HepG2 (cell line): ENCODE measurements around the gene ATF3. TPM values are rescaled to one million over a fixed set of nuclear protein-coding genes. Genes with fewer than 3 reads are reported as not detected.

ENCODE experiments used
- ATAC-seq: fragments of 200-7000 bp; cut with Tn5 transposase; 3 replicates; pipeline ENCODE4 v1.9.1; 2020; ENCODE audit warnings: mild to moderate bottlenecking, moderate library complexity
- BruUV-seq: library from RNA; stranded (reverse); fragments of 400-500 nt; replicated peaks from 2 replicates; lab custom pipeline; 2021; lab: Mats Ljungman, UMichigan
- CTCF ChIA-PET: fragments of 300-600 bp; formaldehyde crosslinking; extraction: SDS; loops from one replicate; lab custom pipeline; 2021; ENCODE audit warnings: low total read pairs, inconsistent platforms, low intra/inter-chr PET ratio; lab: Yijun Ruan, JAX
- POLR2A ChIA-PET: fragments of 350-600 bp; sonication (Branson Sonifier 250); formaldehyde crosslinking; loops from one replicate; lab custom pipeline; 2020; ENCODE audit warnings: antibody characterized with exemption, inconsistent platforms; lab: Yijun Ruan, JAX
- DNase-seq: peaks from one replicate; pipeline ENCODE4 v3.0.0-alpha.2; 2015; ENCODE audit warnings: low spot score
- FAIRE-seq: peaks from 3 replicates; lab custom pipeline; 2011; peaks lifted over from hg19 to GRCh38; lab: Jason Lieb, UNC
- H2AFZ ChIP-seq: one replicate; pipeline ENCODE4 v1.6.1; 2011; ENCODE audit warnings: low read length, inconsistent platforms
- H3K27ac ChIP-seq: fragments of 300-600 bp; 3 replicates; pipeline ENCODE4 v1.8.0; 2011; ENCODE audit warnings: mixed run types, mild to moderate bottlenecking, mixed read lengths, low read length, inconsistent platforms; ENCODE audit not compliant: insufficient read depth; ENCODE audit errors: extremely low read length
- H3K27me3 ChIP-seq, 2 experiments: fragments of 200-600 bp in 1 of 2; 2 replicates in 1 of 2; 3 replicates in 1 of 2; pipeline versions ENCODE4 v1.6.0 to v1.8.0; 2011; ENCODE audit warnings: low read length in 2 of 2, mild to moderate bottlenecking in 2 of 2, moderate library complexity in 2 of 2, inconsistent platforms in 1 of 2; ENCODE audit not compliant: insufficient read depth in 2 of 2, control insufficient read depth in 1 of 2
- H3K36me3 ChIP-seq, 2 experiments: fragments of 200-600 bp in 1 of 2; replicated peaks in 1 of 2; 2 replicates in 1 of 2; 3 replicates in 1 of 2; pipeline versions ENCODE4 v1.5.1 to v1.8.0; 2011; ENCODE audit warnings: low read length in 2 of 2, inconsistent platforms in 1 of 2; ENCODE audit not compliant: insufficient read depth in 2 of 2, control insufficient read depth in 1 of 2
- H3K4me1 ChIP-seq: 2 replicates; pipeline ENCODE4 v1.5.1; 2012; ENCODE audit warnings: low read length, inconsistent platforms; ENCODE audit not compliant: insufficient read depth
- H3K4me2 ChIP-seq: 2 replicates; pipeline ENCODE4 v1.6.0; 2011; ENCODE audit warnings: low read depth, low read length, inconsistent platforms
- H3K4me3 ChIP-seq, 3 experiments: fragments of 200-600 bp in 1 of 3; sonication (generic), shearing (Covaris generic) in 1 of 3; replicated peaks in 1 of 3; 2 replicates each; pipeline ENCODE4 v1.5.1; 2011 to 2016; ENCODE audit warnings: low read length in 3 of 3, inconsistent platforms in 2 of 3, low read depth in 2 of 3, mild to moderate bottlenecking in 2 of 3, control low read depth in 1 of 3, mixed read lengths in 1 of 3; ENCODE audit not compliant: insufficient read depth in 1 of 3
- H3K79me2 ChIP-seq: one replicate; pipeline ENCODE4 v1.6.1; 2011; ENCODE audit warnings: low read length, inconsistent platforms; ENCODE audit not compliant: insufficient read depth
- H3K9ac ChIP-seq: 2 replicates; pipeline ENCODE4 v1.6.0; 2011; ENCODE audit warnings: mild to moderate bottlenecking, low read depth, low read length, inconsistent platforms; ENCODE audit not compliant: insufficient read depth
- H3K9me3 ChIP-seq: 2 replicates; pipeline ENCODE4 v1.5.1; 2012; ENCODE audit warnings: mild to moderate bottlenecking, low read length
- H4K20me1 ChIP-seq: 2 replicates; pipeline ENCODE4 v1.6.0; 2011; ENCODE audit warnings: inconsistent platforms, mild to moderate bottlenecking, low read length, moderate library complexity; ENCODE audit not compliant: insufficient read depth
- E2F5 ChIP-seq: sonication (generic); formaldehyde crosslinking; conservative IDR thresholded peaks from 2 replicates; pipeline ENCODE4 v1.4.0; 2020; ENCODE audit warnings: missing genetic modification reagents
- JARID2 ChIP-seq: sonication (generic); formaldehyde crosslinking; IDR thresholded peaks from 2 replicates; pipeline ENCODE4 v1.8.1; 2023; ENCODE audit warnings: missing genetic modification reagents, inconsistent platforms; ENCODE audit not compliant: insufficient replicate concordance
- MAX ChIP-seq: IDR thresholded peaks from 2 replicates; pipeline ENCODE4 v1.6.1; 2012; ENCODE audit warnings: inconsistent platforms
- MLXIP ChIP-seq: sonication (generic); formaldehyde crosslinking; IDR thresholded peaks from 2 replicates; pipeline ENCODE4 v1.9.0; 2021; ENCODE audit warnings: missing genetic modification reagents, borderline replicate concordance
- MYC ChIP-seq: sonication (generic); formaldehyde crosslinking; IDR thresholded peaks from 2 replicates; pipeline ENCODE4 v1.9.0; 2021; ENCODE audit warnings: missing genetic modification reagents, borderline replicate concordance
- PHB2 ChIP-seq: fragments of 450-650 bp; IDR thresholded peaks from 2 replicates; pipeline ENCODE4 v1.6.1; 2018; ENCODE audit not compliant: partially characterized antibody
- ZBTB3 ChIP-seq: sonication (generic); formaldehyde crosslinking; IDR thresholded peaks from 2 replicates; pipeline ENCODE4 v1.4.0; 2020; ENCODE audit warnings: low read depth, mild to moderate bottlenecking, moderate library complexity, missing genetic modification reagents, borderline replicate concordance
- ZFP82 ChIP-seq: sonication (generic); formaldehyde crosslinking; IDR thresholded peaks from 2 replicates; pipeline ENCODE4 v1.5.1; 2020; ENCODE audit warnings: mild to moderate bottlenecking, missing genetic modification reagents, borderline replicate concordance
- ZNF143 ChIP-seq: sonication (generic); formaldehyde crosslinking; IDR thresholded peaks from 2 replicates; pipeline ENCODE4 v1.4.0; 2020; ENCODE audit warnings: missing genetic modification reagents
- ZNF558 ChIP-seq: sonication (generic); formaldehyde crosslinking; IDR thresholded peaks from 2 replicates; pipeline ENCODE4 v1.9.0; 2022; ENCODE audit warnings: mild to moderate bottlenecking, missing genetic modification reagents, borderline replicate concordance
- ZNF790 ChIP-seq: sonication (generic); formaldehyde crosslinking; IDR thresholded peaks from 2 replicates; pipeline ENCODE4 v1.8.0; 2022; ENCODE audit warnings: missing genetic modification reagents, mild to moderate bottlenecking, borderline replicate concordance
- WGBS: methylation state at CpG from one replicate; pipeline ENCODE4 v1.1.6; 2017; ENCODE audit warnings: low lambda C conversion rate; 5-methylcytosine and 5-hydroxymethylcytosine counted together
- in situ Hi-C: cut with HindIII; loops from 2 replicates; pipeline ENCODE4 v1.10.0; 2017; ENCODE audit warnings: low pct_unique_long_range_greater_than_20kb; ENCODE audit not compliant: extremely low pct_ligation_motif_present
- intact Hi-C: fragments of 100-400 bp; cut with micrococcal nuclease; formaldehyde crosslinking; loops from one replicate; pipeline ENCODE4 v1.10.0; 2022; ENCODE audit not compliant: unreplicated experiment
- polyA plus RNA-seq, 8 experiments: library from polyadenylated mRNA; depleted of rRNA in 3 of 8; stranded (reverse) in 7 of 8; unstranded in 1 of 8; fragments of >200 nt; fragmentation: Illumina TruSeq in 4 of 8; extraction: Trizol in 4 of 8; gene quantifications; 2 replicates each; pipeline versions ENCODE4 v1.2.1 to v1.2.3, GENCODE V29; 2011 to 2016; ENCODE audit warnings: low read depth in 4 of 8, missing spikeins in 1 of 8, mixed read lengths in 1 of 8; ENCODE audit not compliant: insufficient read depth in 1 of 8
- total RNA-seq, 5 experiments: library from RNA; depleted of rRNA; stranded (reverse); fragments of >200 nt; fragmentation: Illumina TruSeq; extraction: Trizol; gene quantifications; 2 replicates each; pipeline ENCODE4 v1.2.3, GENCODE V29; 2016; ENCODE audit warnings: low read depth in 1 of 5

Gene ATF3
- total and polyA plus RNA-seq, 2 of the 13 experiments (the other 11 are each of a cell fraction or from before 2014, with no cell fraction given), result 5.0 to 13.0 TPM

GRCh38 chr1:212568978-212569537 is 39.5 kb upstream of the ATF3 start (continued):
- TF ChIP-seq MLXIP (CRISPR knock-in tag) (no peak), ZNF558 (CRISPR knock-in tag) (no peak), MYC (CRISPR knock-in tag) (no peak)

- no peaks in the 10 kb centered on the region for H3K36me3 ChIP-seq
- POLR2A ChIA-PET, result no interaction called here
- no peaks in the 10 kb centered on the region; a peak in 1 of 5 replicates for H3K27me3 ChIP-seq
- no TSS peak for BruUV-seq
- H3K27ac ChIP-seq, result no peak overlapping the region
- TF ChIP-seq JARID2, result no peak
- no peak for TF ChIP-seq MAX
- no peak for TF ChIP-seq ZBTB3
- TF ChIP-seq E2F5, result no peak
- TF ChIP-seq ZNF143 (CRISPR knock-in tag), result no peak
- TF ChIP-seq PHB2, result no peak
- no peak for TF ChIP-seq ZFP82 (CRISPR knock-in tag)
- TF ChIP-seq ZNF790 (CRISPR knock-in tag), result no peak
- TF ChIP-seq, all 625 proteins: peak for 0
- peaks cover 9% of the 10 kb centered on the region for H3K4me1 ChIP-seq
- H3K79me2 ChIP-seq, result no peaks in the 10 kb centered on the region
- no peak for FAIRE-seq
- DNase-seq, result no peak
- WGBS, result under 1% methylated on average over 3 of the region's 3 CpGs
- H3K9ac ChIP-seq, result no peak overlapping the region
- in situ Hi-C loops, result no loop called here
- no peak overlapping the region for H3K4me3 ChIP-seq
- CTCF ChIA-PET, result no interaction called here
- no peaks in the 10 kb centered on the region for H4K20me1 ChIP-seq
- no peak overlapping the region for H3K4me2 ChIP-seq
- intact Hi-C loops, result no loop called here
- ATAC-seq, result no peak
- no peak overlapping the region for H2AFZ ChIP-seq
- no peaks in the 10 kb centered on the region for H3K9me3 ChIP-seq
These were observed 33.8 kb upstream of the ATF3 start for GRCh38 chr1:212574732-212575131.
